Measurements from ENCODE around the gene OTUD7B. TPM values are rescaled to one million over a fixed set of nuclear protein-coding genes. Genes with fewer than 3 reads are reported as not detected.

OTUD7B gene
- total and polyA plus RNA-seq, 9 of the 15 experiments (the other 6 are each of a cell fraction or from before 2014, with no cell fraction given) = 0.96 to 18.8 (median 7.4) TPM

- TF ChIP-seq MGA (IDR thresholded peaks at IDR 0.05) (no peak), SRSF7 (optimal IDR thresholded peaks at IDR 0.05; ENCODE audit: low read depth, low read length) (no peak), ZFP1 (CRISPR knock-in tag; IDR thresholded peaks at IDR 0.05) (no peak), SOX6 (IDR thresholded peaks at IDR 0.05) (peak; percentile 47), ZNF232 (CRISPR knock-in tag; IDR thresholded peaks at IDR 0.05) (no peak), ZNF75A (CRISPR knock-in tag; IDR thresholded peaks at IDR 0.05) (no peak), FUS (optimal IDR thresholded peaks at IDR 0.05; ENCODE audit: low read depth, low read length) (peak; percentile 14), CTCFL (IDR thresholded peaks at IDR 0.05; ENCODE audit: borderline replicate concordance, insufficient read depth, low read depth, low read length, poor library complexity, severe bottlenecking) (no peak), THRAP3 (IDR thresholded peaks at IDR 0.05; ENCODE audit: borderline replicate concordance) (no peak), RBBP5 (IDR thresholded peaks at IDR 0.05; ENCODE audit: borderline replicate concordance, insufficient read depth, low read length, poor library complexity, severe bottlenecking) (no peak), SLC30A9 (CRISPR knock-in tag; IDR thresholded peaks at IDR 0.05) (no peak), CXXC5 (CRISPR knock-in tag; IDR thresholded peaks at IDR 0.05) (peak; percentile 74), HMG20A (CRISPR knock-in tag; conservative IDR thresholded peaks at IDR 0.05) (no peak)
These were observed 122.1 kb downstream of the OTUD7B start (continued) for GRCh38 chr1:149888247-149888998.

Measured in K562 (cell line).